Measurements from ENCODE around the gene RAB3IP.

Gene RAB3IP

DNA sequence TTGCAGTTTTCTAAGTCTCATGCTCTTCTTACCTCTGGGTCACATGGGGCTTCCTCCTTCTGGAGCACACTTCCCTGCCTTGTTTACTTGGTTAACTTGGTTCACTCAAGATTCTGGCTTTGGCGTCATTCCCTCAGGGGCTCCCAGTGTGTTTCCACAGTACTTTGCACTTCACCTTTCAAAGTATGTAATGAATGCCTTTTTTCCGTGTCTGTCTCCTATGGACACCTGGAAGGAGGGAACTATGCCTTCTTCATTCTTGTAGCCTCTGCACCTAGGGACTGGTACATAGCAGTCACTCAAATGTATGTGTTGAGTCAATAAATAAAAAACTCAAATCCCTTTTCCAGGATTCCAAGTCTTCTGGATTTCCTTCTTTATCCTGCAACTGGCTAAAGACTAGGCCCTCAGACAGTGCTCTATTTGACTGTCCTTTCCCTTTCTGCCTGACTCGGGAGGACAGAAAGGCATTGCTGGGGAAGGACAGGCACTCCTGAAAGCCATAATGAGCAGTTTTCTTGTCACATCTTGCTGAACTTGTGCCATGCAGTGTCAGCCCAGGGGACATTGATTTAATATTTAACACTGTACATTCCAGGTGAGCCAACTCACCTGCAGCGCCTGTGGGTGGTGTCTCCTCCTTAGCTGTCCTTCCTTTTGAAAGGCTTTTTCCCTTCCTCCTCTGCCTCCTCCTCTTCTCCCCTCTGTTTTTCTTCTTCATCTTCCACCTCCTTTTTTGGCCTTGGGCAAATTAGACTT, 99.2 kb downstream of the RAB3IP start:
- DNase-seq (ENCODE audit: low spot score): no peak
- in situ Hi-C loops (cut with MboI; ENCODE audit: low pct_unique_long_range_greater_than_20kb, low sequenced_read_pairs, unreplicated experiment): no loop called here
- TF ChIP-seq, protein P1, sequence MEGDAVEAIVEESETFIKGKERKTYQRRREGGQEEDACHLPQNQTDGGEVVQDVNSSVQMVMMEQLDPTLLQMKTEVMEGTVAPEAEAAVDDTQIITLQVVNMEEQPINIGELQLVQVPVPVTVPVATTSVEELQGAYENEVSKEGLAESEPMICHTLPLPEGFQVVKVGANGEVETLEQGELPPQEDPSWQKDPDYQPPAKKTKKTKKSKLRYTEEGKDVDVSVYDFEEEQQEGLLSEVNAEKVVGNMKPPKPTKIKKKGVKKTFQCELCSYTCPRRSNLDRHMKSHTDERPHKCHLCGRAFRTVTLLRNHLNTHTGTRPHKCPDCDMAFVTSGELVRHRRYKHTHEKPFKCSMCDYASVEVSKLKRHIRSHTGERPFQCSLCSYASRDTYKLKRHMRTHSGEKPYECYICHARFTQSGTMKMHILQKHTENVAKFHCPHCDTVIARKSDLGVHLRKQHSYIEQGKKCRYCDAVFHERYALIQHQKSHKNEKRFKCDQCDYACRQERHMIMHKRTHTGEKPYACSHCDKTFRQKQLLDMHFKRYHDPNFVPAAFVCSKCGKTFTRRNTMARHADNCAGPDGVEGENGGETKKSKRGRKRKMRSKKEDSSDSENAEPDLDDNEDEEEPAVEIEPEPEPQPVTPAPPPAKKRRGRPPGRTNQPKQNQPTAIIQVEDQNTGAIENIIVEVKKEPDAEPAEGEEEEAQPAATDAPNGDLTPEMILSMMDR (IDR thresholded peaks at IDR 0.05; ENCODE audit: extremely low read depth, insufficient read depth, missing control alignments): no peak

DNA sequence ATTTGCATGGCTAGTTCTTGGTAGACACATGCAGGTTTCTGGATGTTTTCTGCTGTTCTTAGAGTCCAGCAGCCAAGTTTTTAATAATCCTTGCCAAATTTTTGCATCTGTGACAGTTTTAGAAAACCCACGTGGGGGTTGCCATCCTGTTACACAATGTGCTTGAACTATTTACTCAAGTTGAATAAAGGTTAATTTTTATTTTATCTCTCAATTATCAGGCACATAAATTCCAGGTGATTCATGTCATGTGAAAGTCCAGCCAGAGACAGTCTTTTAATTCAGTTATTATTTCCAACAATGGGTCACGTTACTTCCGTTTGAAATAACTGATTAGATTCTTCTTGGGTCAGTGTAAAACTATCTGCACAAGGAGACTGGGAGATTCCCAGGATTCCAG, 102.1 kb downstream of the RAB3IP start:
- DNase-seq (ENCODE audit: low spot score): no peak
- TF ChIP-seq, protein P1 (IDR thresholded peaks at IDR 0.05; ENCODE audit: extremely low read depth, insufficient read depth, missing control alignments): no peak
- in situ Hi-C loops (cut with MboI; ENCODE audit: low pct_unique_long_range_greater_than_20kb, low sequenced_read_pairs, unreplicated experiment): no loop called here

DNA sequence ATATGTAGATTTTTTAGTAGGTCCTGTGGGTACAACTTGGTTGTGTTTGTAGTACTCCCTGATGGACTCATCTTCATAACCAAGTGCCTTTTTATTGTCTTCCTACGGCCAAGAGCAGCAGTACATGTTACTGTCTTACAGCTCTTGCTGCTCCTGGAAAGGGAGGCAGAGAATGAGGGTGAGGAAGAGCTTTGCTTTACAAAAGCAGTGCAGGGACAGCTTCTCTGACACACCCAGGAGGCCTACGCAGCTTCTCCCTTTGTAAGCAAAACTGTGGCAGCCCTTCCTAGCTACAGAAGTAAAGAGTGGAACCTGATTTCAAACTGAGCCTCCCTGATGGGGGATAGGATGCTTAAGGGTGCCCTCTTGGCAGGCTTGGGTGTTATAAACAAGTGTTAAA, 104.9 kb downstream of the RAB3IP start:
- TF ChIP-seq, protein P1 (IDR thresholded peaks at IDR 0.05; ENCODE audit: extremely low read depth, insufficient read depth, missing control alignments): no peak
- DNase-seq (ENCODE audit: low spot score): no peak
- in situ Hi-C loops (cut with MboI; ENCODE audit: low pct_unique_long_range_greater_than_20kb, low sequenced_read_pairs, unreplicated experiment): no loop called here

DNA sequence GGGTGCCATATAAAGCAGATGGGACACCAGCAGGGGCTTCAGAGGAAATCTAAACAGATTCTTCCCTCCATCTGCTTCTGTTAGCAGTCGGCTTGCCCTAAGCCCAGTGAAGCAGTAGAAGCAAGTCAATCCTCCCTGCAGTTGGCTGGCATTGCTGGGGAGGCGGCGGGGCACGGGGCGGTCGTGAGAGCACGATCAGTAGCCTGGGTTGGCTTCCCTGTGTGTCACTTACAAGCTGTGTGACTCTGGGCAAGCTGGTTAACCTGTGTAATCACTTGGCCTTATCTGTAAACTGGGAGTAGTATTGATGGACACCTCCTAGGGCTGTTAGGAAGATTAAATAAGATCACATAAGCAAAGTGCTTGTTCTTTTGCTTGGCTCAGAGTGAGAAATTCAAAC, 105.8 kb downstream of the RAB3IP start:
- in situ Hi-C loops (cut with MboI; ENCODE audit: low pct_unique_long_range_greater_than_20kb, low sequenced_read_pairs, unreplicated experiment): no loop called here
- no peak for DNase-seq (ENCODE audit: low spot score)
- TF ChIP-seq, protein P1 (IDR thresholded peaks at IDR 0.05; ENCODE audit: extremely low read depth, insufficient read depth, missing control alignments): no peak

DNA sequence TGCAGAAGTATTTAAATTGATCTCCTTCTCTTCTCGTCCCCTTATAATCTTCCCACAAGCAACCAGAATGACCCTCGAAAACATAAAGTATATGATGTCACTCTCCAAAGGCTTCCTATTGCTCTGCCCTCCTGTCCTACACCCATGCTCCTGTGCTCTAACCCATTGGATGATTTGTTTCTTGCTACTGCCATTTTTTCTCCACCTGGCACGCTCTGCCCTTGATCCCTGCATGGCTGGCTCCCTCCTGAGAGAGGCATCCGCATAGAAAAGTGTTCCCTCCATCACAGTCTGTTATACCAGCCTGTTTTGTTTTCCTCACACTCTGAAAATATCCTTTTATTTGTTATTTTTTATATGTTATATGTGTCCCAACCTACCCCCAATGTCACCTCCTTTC, 106.2 kb downstream of the RAB3IP start:
- in situ Hi-C loops (cut with MboI; ENCODE audit: low pct_unique_long_range_greater_than_20kb, low sequenced_read_pairs, unreplicated experiment): no loop called here
- TF ChIP-seq, protein P1 (IDR thresholded peaks at IDR 0.05; ENCODE audit: extremely low read depth, insufficient read depth, missing control alignments): no peak
- DNase-seq (ENCODE audit: low spot score): no peak

DNA sequence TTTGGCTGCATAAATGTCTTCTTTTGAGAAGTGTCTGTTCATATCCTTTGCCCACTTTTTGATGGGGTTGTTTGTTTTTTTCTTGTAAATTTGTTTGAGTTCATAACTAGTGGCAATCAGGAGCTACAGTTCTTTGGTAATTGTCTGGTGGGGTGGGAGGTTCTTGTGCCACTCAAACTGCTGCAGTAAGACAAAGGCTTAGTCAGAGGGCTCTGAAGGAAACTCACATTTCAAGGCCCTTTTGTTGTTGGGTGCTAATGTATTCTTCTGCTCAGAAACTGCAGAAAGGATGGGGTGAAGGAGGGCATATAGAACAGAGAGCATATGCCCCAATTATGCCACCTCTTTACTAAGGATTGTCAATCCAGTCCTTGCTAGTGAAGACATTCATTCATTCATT, 108.3 kb downstream of the RAB3IP start:
- no peak for DNase-seq (ENCODE audit: low spot score)
- in situ Hi-C loops (cut with MboI; ENCODE audit: low pct_unique_long_range_greater_than_20kb, low sequenced_read_pairs, unreplicated experiment): no loop called here
- TF ChIP-seq, protein P1 (IDR thresholded peaks at IDR 0.05; ENCODE audit: extremely low read depth, insufficient read depth, missing control alignments): no peak

Data from GM13977 (cell line).